ENCODE data around the gene KIFC1. TPM values are rescaled to one million over a fixed set of nuclear protein-coding genes. Genes with fewer than 3 reads are reported as not detected.
"Not testable (repeated sequence)": the region's sequence is repeated elsewhere in the genome, so short reads cannot be mapped to it uniquely, and the experiment has no call there.

Gene KIFC1
- total RNA-seq, 1 donor = 4.8 TPM

- DNase-seq (ENCODE audit: low read depth in 2 of 3, low spot score in 2 of 3) = no peak
These were observed 17.4 kb upstream of the KIFC1 start for GRCh38 chr6:33373960-33374910.

DNA sequence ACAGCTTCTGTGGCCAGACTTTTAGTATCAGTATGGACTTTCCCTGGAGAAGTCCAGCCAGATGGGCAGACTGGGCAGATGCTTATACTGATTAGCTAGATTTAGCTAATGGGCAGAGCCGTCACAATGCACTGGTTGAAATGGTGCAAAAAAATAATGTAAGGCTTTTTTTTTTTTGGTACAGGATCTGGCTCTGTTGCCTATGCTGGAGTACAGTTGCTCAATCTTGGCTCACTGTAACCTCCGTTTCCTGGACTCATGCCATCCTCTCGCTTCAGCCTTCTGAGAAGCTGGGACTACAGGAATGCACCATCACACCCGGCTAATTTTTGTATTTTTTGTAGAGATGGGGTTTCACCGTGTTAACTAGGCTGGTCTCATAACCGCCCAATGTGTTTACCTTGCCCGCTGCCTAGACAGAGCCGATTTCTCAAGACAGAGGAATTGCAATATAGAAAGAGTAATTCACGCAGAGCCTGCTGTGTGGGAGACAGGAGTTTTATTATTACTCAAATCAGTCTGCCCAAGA lies 16.4 kb upstream of the KIFC1 start:
- peak in 2 of 3 donors; percentile 27 to 58 for DNase-seq (ENCODE audit: low read depth in 2 of 3, low spot score in 2 of 3)

DNA sequence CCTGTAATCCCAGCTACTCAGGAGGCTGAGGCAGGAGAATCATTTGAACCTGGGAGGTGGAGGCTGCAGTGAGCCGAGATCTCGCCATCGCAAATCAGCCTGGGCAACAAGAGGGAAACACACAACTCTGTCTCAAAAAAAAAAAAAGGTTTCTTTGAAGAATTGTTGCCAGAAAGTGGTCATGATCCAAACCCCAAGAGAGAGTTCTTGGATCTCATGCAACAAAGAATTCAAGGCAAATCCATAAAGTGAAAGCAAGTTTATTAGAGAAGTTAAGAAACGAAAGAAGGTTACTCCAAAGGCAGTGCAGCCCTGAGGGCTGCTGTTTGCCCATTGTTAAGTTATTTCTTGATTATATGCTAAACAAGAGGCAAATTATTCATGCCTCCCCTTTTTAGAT lies 14.5 kb upstream of the KIFC1 start:
- DNase-seq (ENCODE audit: low read depth in 2 of 3, low spot score in 2 of 3) = no peak

DNA sequence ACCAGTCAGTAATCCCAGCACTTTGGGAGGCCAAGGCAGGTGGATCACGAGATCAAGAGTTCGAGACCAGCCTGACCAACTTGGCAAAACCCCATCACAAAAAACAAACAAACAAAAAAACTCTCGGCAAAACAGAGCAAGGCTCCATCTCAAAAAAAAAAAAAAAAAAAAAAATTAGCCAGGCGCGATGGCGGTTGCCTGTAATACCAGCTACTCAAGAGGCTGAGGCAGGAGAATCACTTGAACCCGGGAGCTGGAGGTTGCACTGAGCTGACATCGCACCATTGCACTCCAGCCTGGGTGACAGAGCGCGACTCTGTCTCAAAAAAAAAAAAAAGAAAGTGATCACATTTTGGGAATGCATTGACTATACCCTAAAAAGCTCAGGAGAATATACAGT lies 12.4 kb upstream of the KIFC1 start:
- not testable (repeated sequence) for DNase-seq (ENCODE audit: low read depth in 2 of 3, low spot score in 2 of 3)

DNA sequence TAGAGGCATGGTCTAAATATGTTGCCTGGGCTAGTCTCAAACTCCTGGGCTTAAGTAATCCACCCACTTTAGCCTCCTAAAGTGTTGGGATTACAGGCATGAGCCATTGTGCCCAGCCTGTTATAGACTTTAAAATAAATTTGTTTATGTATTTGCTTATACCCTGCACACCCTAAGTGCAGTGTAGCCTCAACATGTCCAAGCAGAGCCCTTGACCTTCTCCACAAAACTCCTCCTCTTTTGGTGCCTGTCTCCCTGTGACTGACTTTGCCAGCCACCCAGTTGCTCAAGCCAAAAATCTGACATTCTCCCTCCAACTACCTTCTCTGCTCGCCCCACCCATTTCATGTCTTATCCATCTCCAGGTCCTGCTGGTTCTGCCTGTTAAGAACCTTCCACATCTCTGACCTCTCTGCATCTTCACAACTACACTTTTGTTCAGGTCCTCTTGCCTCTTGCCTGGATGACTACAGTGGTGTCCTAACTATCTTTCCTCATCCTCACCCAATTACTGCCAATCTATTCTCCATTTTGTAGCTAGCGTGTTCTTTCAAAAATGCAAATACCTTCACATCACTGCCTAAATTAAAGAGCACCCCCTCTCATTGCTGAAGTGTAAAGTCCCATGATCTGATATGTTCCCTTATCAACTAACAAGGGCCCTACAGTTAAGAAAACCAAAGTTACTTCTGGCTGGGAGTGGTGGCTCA lies 11.2 kb upstream of the KIFC1 start:
- no peak for DNase-seq (ENCODE audit: low read depth in 2 of 3, low spot score in 2 of 3)

DNA sequence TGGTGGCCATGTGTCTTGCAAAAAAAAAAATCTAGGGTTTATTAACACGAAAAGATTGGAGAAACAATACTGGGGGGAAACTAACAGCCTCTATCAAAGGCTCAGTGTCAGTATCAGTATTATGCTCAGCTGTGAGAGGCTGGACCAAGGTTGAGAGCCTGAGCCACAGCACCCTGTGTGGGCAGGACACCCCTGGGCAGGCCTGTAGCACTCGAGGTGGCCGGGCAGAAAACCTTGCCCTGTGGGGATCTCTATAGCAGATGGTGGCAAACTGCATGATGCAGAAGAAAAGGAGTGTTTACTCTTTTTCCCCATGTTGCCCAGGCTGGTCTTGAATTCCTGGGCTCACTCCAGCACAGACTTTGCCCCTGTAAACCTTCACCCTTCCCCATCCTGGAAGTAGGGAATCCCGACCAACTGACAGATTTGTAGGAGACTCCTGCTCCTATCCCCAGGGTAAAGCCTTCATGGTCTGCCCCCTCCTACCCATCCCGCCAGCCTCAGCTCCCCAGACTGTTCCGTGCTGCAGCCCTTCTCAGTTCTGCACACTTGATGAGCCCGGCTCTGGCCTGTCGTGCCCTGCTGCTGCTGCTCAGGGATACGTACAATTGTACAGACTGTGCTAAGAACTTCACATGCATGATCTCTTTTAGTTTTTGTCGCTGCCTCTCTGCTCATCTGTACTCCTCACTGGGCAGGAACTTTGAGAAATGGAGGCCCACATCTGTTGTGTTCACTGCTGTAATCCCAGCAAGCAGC lies 8.0 kb upstream of the KIFC1 start:
- no peak for DNase-seq (ENCODE audit: low read depth in 2 of 3, low spot score in 2 of 3)

DNA sequence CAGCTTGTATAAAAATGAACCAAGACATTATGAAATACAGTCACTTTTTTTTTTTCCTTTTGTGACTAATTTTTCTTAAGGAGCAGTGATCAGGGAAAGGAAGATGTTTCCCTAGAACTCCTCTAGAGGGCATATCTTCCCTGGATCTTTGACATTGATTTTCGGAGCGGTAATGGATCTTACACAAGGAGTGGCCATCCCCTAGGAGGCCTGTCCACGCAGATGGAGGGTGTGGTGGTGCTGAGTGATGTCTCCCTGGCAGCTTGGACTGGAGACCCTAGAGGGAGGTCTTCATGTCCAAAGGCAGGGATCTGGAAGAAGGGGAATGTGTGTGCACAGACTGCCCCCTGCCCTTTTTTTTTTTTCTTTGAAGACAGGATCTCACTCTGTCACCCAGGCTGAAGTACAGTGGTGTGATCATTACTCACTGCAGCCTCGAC lies 7.0 kb upstream of the KIFC1 start:
- no peak for DNase-seq (ENCODE audit: low read depth in 2 of 3, low spot score in 2 of 3)

DNA sequence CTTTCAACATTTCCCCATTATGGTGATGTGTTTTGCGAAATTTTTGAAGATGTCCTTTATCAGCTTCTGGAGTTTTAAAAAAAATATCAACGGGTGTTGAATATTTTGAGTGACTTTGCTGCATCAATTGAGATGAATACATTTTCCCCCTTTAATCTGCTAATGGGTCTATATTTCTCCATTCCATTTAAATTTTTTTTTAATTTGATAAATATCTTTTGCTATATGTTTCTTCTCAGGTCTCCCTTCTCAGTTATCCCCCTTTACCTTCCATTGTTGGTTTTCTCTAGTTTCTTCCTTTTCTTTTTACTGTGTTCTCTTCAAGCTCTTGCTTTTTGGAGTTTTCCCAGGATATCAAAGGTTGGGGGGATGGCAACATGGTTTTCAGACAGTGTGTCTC lies 1.4 kb upstream of the KIFC1 start:
- no peak for DNase-seq (ENCODE audit: low read depth in 2 of 3, low spot score in 2 of 3)

DNA sequence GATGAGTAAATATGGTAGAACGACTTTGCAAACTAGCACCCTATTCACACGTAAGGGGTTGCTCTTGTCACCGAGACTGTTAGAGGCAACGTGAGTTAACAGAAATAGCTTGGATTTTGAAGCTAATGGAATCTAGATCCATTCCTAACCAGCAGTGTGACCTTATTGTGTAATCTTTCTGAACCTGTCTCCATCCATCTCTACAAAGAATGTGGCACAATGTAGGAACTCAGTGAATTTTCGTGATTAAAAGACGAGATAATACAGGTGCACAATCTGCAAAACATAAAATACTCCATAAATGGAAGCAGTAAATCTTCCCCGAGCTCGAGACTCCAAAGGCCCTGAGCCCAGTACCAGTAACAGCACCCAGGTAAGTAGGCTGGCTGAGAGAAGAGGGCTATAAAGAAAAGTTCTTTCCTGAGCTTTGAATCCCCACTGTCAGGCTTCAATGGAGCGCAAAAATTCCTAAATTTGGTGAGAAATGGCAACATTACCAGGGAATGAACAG lies 801 bp upstream of the KIFC1 start:
- DNase-seq (ENCODE audit: low read depth in 2 of 3, low spot score in 2 of 3) = no peak

GRCh38 chr6:33391922-33392594 lies 435 bp downstream of the KIFC1 start:
- DNase-seq (ENCODE audit: low read depth in 2 of 3, low spot score in 2 of 3) = peak in 1 of 3 donors; percentile 24

DNA sequence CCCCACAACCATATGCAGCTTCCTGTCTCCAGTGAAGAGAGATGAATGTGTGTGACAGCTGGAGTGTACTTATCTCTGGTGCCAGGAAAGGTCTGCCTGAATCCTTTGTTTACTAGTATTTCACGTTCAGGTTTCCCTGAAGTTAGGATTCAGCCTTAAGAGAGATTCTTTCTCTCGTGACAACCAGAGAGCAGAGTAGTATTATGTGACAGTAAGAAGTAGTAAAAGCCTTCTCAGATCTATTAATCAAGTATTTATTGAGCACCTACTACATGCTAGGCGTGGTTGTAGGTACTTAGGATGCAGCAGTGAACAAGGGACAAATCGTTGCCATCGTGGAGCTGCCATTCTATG lies 949 bp downstream of the KIFC1 start:
- DNase-seq (ENCODE audit: low read depth in 2 of 3, low spot score in 2 of 3) = no peak

DNA sequence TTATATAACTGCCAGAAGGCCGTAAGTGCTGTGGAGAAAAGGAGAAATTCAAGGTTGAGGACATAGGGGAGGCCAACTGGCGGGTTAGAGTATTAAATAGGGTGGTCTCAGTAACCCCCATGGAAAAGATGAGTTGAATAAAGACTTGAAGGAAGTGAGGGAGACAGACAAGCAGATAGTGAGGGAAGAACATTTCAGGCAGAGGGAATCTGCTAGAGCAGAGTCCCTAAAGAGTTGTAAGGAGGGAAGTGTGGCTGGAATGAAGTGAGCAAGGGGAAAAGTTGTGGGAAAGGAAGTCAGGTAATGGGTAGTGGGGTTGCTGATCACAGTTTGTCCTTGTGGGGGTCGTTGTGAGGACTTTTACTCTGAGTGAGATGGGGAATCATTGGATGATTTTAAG lies 1.4 kb downstream of the KIFC1 start:
- DNase-seq (ENCODE audit: low read depth in 2 of 3, low spot score in 2 of 3) = no peak

DNA sequence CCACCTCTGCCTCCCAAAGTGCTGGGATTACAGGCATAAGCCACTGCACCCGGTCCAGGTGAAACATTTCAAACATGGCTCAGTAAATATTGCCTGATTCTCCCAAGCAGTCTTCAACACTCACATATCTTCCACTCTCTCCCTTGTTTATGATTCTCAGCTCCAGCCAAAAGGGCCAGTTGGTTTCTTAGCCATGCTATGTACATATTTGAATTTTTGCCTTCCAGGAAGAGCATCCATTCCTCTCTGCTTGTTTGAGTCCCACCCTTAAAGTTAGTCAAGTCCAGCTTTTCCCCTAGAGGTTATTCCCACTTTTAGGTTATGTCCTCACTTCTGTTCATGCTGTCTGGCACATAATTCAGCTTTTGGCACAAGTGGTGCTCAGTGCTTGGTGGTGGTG lies 5.9 kb downstream of the KIFC1 start:
- no peak for DNase-seq (ENCODE audit: low read depth in 2 of 3, low spot score in 2 of 3)

DNA sequence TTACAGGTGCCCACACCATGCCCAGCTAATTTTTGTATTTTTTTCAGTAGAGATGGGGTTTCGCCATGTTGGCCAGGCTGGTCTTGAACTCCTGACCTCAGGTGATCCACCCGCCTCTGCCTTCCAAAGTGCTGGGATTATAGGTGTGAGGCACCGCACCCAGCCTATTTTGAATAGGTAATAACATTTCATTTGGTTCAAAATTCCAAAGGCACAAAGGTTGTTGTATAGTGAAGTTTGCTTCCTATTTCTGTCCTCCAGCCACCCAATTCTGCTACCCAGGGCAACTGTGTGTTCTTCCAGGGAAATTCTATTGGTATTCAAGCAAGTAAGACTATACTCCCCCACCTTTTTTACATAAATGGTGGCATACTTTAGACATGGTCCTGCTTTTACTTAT lies 7.0 kb downstream of the KIFC1 start:
- not testable (repeated sequence) for DNase-seq (ENCODE audit: low read depth in 2 of 3, low spot score in 2 of 3)

- not testable (repeated sequence) for DNase-seq (ENCODE audit: low read depth in 2 of 3, low spot score in 2 of 3)
These were observed 8.3 kb downstream of the KIFC1 start for GRCh38 chr6:33399881-33400280.

DNA sequence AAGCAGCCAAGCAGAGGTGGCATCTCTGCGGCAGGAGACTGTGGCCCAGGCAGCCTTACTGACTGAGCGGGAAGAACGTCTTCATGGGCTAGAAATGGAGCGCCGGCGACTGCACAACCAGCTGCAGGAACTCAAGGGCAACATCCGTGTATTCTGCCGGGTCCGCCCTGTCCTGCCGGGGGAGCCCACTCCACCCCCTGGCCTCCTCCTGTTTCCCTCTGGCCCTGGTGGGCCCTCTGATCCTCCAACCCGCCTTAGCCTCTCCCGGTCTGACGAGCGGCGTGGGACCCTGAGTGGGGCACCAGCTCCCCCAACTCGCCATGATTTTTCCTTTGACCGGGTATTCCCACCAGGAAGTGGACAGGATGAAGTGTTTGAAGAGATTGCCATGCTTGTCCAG lies 13.3 kb downstream of the KIFC1 start:
- no peak for DNase-seq (ENCODE audit: low read depth in 2 of 3, low spot score in 2 of 3)

GRCh38 chr6:33405386-33405940 lies 13.8 kb downstream of the KIFC1 start:
- DNase-seq (ENCODE audit: low read depth in 2 of 3, low spot score in 2 of 3) = no peak

- DNase-seq (ENCODE audit: low read depth in 2 of 3, low spot score in 2 of 3) = no peak
These were observed 14.5 kb downstream of the KIFC1 start for GRCh38 chr6:33406126-33406525.

- DNase-seq (ENCODE audit: low read depth in 2 of 3, low spot score in 2 of 3) = peak in 1 of 3 donors; percentile 77
These were observed 15.6 kb downstream of the KIFC1 start for GRCh38 chr6:33407132-33407718.

Measured in hematopoietic multipotent progenitor cell (in vitro differentiated cells).